Fibroblast of lung (primary cell): ENCODE results near the gene OR5M10. TPM values are rescaled to one million over a fixed set of nuclear protein-coding genes. Genes with fewer than 3 reads are reported as not detected.

ENCODE experiments used
- DNase-seq, 2 donors: peaks; one replicate each; pipeline versions ENCODE4 v3.0.0 to v3.0.0-alpha.2; 2010; ENCODE audit warnings: low read depth in 2 of 2
- H2AFZ ChIP-seq: 2 replicates; pipeline ENCODE4 v1.5.1; 2012; ENCODE audit warnings: low read length, control low read depth, inconsistent platforms
- H3K27ac ChIP-seq: 2 replicates; pipeline ENCODE4 v1.5.1; 2011; ENCODE audit warnings: low read length, control low read depth; ENCODE audit not compliant: insufficient read depth
- H3K27me3 ChIP-seq: 2 replicates; pipeline ENCODE4 v1.5.1; 2011; ENCODE audit warnings: mild to moderate bottlenecking, low read length; ENCODE audit not compliant: control insufficient read depth, insufficient read depth
- H3K36me3 ChIP-seq: 2 replicates; pipeline ENCODE4 v1.5.1; 2011; ENCODE audit warnings: low read length; ENCODE audit not compliant: control insufficient read depth, insufficient read depth
- H3K4me1 ChIP-seq: 2 replicates; pipeline ENCODE4 v1.5.1; 2011; ENCODE audit warnings: low read length; ENCODE audit not compliant: control insufficient read depth, insufficient read depth; ENCODE audit errors: extremely low read depth
- H3K4me2 ChIP-seq: 2 replicates; pipeline ENCODE4 v1.5.1; 2011; ENCODE audit warnings: low read length, control low read depth; ENCODE audit not compliant: insufficient read depth; ENCODE audit errors: extremely low read depth
- H3K4me3 ChIP-seq, 4 experiments: fragments of 200-600 bp in 1 of 4; sonication (generic) in 1 of 4; replicated peaks in 1 of 4; 2 replicates each; pipeline ENCODE4 v1.5.1; 2011 to 2016; ENCODE audit warnings: low read length in 4 of 4, low read depth in 3 of 4, mild to moderate bottlenecking in 3 of 4, control low read depth in 2 of 4, inconsistent platforms in 1 of 4, mixed read lengths in 1 of 4; ENCODE audit not compliant: insufficient read depth in 1 of 4; ENCODE audit errors: control extremely low read depth in 1 of 4
- H3K79me2 ChIP-seq: 2 replicates; pipeline ENCODE4 v1.5.1; 2012; ENCODE audit warnings: mild to moderate bottlenecking, low read length, inconsistent platforms; ENCODE audit not compliant: control insufficient read depth, insufficient read depth
- H3K9ac ChIP-seq: 2 replicates; pipeline ENCODE4 v1.5.1; 2011; ENCODE audit warnings: mild to moderate bottlenecking, low read length, control low read depth; ENCODE audit not compliant: insufficient read depth
- H3K9me3 ChIP-seq: 2 replicates; pipeline ENCODE4 v1.5.1; 2012; ENCODE audit warnings: low read depth, low read length; ENCODE audit not compliant: control insufficient read depth, insufficient read depth
- H4K20me1 ChIP-seq: 2 replicates; pipeline ENCODE4 v1.5.1; 2011; ENCODE audit warnings: low read length; ENCODE audit not compliant: control insufficient read depth, insufficient read depth; ENCODE audit errors: extremely low read depth
- EZH2 ChIP-seq: IDR thresholded peaks from 2 replicates; pipeline ENCODE4 v1.5.1; 2012; ENCODE audit warnings: low read length, control low read depth, mild to moderate bottlenecking; ENCODE audit errors: missing control alignments
- polyA minus RNA-seq: library from RNA; depleted of rRNA, polyadenylated mRNA; stranded (reverse); fragments of >200 nt; gene quantifications from 2 replicates; pipeline ENCODE4 v1.2.3, GENCODE V29; 2011; ENCODE audit warnings: low replicate concordance
- polyA plus RNA-seq, 2 donors: library from polyadenylated mRNA; depleted of rRNA in 1 of 2; stranded (reverse) in 1 of 2; unstranded in 1 of 2; fragments of >200 nt; gene quantifications; 2 replicates each; pipeline ENCODE4 v1.2.1, GENCODE V29; 2011 to 2012; ENCODE audit warnings: missing spikeins in 1 of 2
- total RNA-seq: library from RNA; depleted of rRNA; stranded (reverse); fragments of >200 nt; gene quantifications from 2 replicates; pipeline ENCODE4 v1.2.1, GENCODE V29; 2014
- TF ChIP-seq, protein P1 (sequence below), 2 donors: IDR thresholded peaks in 1 of 2; conservative IDR thresholded peaks in 1 of 2; 1 replicate in 1 of 2; 2 replicates in 1 of 2; pipeline ENCODE4 v1.5.1; 2011 to 2012; ENCODE audit warnings: low read length in 2 of 2, control low read depth in 1 of 2, inconsistent platforms in 1 of 2, low read depth in 1 of 2, mild to moderate bottlenecking in 1 of 2

Gene OR5M10
- total RNA-seq (not detected in 2 replicates), polyA plus RNA-seq (not detected in 2 replicates), polyA minus RNA-seq (not detected in 2 replicates)
- not detected in 2 replicates for polyA plus RNA-seq (2012)

DNA sequence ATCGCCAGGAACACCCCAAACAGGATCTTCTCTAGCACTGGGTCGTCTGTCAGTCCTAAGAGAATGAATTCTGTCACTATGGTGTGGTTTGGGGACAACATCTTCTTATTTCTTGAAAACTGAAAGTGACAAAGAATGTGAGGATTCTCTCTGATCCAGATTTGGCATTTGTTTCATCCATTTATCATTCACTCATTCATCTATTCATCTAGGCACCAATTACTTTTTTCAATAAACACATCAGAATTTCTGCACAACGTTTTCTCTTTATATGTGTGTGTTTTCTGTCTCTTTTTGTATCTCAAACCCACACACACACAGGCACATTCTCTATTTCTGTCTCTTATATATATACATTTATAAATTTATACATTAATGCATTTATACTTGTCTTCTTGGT lies at the start of gene OR5M10:
Gene OR5M10, minus strand, starts transcription at position 101 of the 400 bp plus-strand sequence. Its CDS starts 0 bp downstream, at position 101.
- Histone ChIP-seq H3K4me2 (no peak within 1 kb of the TSS), H3K79me2 (no peaks in the 10 kb centered on the region), H3K9me3 (no peaks in the 10 kb centered on the region), H3K27ac (no peak within 1 kb of the TSS), H3K4me3 (no peak within 1 kb of the TSS), H3K27me3 (no peaks in the 10 kb centered on the region), H3K36me3 (no peaks in the 10 kb centered on the region), H4K20me1 (no peaks in the 10 kb centered on the region), H2AFZ (no peak within 1 kb of the TSS), H3K9ac (no peak within 1 kb of the TSS), H3K4me1 (no peaks in the 10 kb centered on the region)
- TF ChIP-seq, protein P1, sequence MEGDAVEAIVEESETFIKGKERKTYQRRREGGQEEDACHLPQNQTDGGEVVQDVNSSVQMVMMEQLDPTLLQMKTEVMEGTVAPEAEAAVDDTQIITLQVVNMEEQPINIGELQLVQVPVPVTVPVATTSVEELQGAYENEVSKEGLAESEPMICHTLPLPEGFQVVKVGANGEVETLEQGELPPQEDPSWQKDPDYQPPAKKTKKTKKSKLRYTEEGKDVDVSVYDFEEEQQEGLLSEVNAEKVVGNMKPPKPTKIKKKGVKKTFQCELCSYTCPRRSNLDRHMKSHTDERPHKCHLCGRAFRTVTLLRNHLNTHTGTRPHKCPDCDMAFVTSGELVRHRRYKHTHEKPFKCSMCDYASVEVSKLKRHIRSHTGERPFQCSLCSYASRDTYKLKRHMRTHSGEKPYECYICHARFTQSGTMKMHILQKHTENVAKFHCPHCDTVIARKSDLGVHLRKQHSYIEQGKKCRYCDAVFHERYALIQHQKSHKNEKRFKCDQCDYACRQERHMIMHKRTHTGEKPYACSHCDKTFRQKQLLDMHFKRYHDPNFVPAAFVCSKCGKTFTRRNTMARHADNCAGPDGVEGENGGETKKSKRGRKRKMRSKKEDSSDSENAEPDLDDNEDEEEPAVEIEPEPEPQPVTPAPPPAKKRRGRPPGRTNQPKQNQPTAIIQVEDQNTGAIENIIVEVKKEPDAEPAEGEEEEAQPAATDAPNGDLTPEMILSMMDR (conservative IDR thresholded peaks at IDR 0.05 in 1 of 2, IDR thresholded peaks at IDR 0.05 in 1 of 2; ENCODE audit: low read depth in 1 of 2, low read length in 2 of 2) = no peak
- TF ChIP-seq EZH2 = no peak
- no peak for DNase-seq

DNA sequence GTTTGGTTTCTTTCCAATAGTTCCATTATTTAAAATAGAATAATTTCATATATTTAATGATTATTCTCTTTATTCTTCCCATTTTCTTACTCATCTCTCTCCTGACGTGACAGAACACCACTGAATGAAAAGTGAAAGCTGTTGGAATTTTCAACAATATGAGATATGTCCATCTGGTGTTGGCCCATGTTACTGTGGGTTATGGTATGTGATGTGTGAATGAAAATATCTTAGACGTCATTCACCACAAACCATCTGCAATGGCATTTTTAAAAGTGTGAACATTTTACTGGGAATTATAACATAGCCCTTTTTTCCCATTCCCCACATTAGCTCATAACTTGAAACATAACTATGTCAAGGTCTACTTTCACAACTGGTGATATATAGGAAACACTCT lies 48.4 kb upstream of the OR5M10 start:
- Histone ChIP-seq H3K4me1 (no peaks in the 10 kb centered on the region), H3K9me3 (no peaks in the 10 kb centered on the region), H4K20me1 (no peaks in the 10 kb centered on the region), H2AFZ (no peak overlapping the region), H3K36me3 (no peaks in the 10 kb centered on the region), H3K9ac (no peak overlapping the region), H3K27me3 (no peaks in the 10 kb centered on the region), H3K79me2 (no peaks in the 10 kb centered on the region), H3K4me3 (no peak overlapping the region), H3K4me2 (no peak overlapping the region), H3K27ac (no peak overlapping the region)
- DNase-seq = no peak
- no peak for TF ChIP-seq EZH2

DNA sequence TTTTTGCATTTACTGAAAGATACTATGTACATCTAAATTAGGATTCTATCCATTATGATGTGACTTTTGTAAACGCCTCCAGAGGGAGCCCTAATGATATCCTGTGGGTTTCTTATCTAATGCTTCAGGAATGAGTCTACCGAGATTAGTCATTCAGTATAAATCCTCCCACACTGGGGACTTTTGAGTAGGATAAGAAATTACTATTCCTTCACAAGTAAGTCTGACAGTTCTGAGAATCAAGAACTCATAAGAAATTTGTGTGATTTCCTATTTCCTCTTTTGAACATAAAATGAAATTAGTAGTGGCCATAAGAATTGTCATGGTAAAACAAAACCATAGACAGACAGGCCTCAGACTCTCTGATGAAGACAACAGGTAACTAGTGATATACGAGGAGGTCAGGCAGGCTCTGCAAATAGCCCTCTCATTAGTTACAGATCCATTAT lies 47.2 kb upstream of the OR5M10 start:
- H2AFZ ChIP-seq = no peak overlapping the region
- H3K9ac ChIP-seq = no peak overlapping the region
- H3K4me3 ChIP-seq = no peak overlapping the region
- no peak overlapping the region for H3K27ac ChIP-seq
- H3K79me2 ChIP-seq = no peaks in the 10 kb centered on the region
- no peaks in the 10 kb centered on the region for H3K36me3 ChIP-seq
- no peaks in the 10 kb centered on the region for H3K27me3 ChIP-seq
- no peaks in the 10 kb centered on the region for H4K20me1 ChIP-seq
- DNase-seq = peak; percentile 4 to 41
- H3K4me1 ChIP-seq = no peaks in the 10 kb centered on the region
- no peak overlapping the region for H3K4me2 ChIP-seq
- no peaks in the 10 kb centered on the region for H3K9me3 ChIP-seq
- no peak for TF ChIP-seq EZH2
- TF ChIP-seq, protein P1 (conservative IDR thresholded peaks at IDR 0.05 in 1 of 2, IDR thresholded peaks at IDR 0.05 in 1 of 2; ENCODE audit: low read depth in 1 of 2, low read length in 2 of 2) = no peak
